Tibial nerve (tissue), 4 donors: ENCODE results near the gene COL6A2. TPM values are rescaled to one million over a fixed set of nuclear protein-coding genes. Genes with fewer than 3 reads are reported as not detected.

Experiments
- DNase-seq, 2 donors: peaks; one replicate each; pipeline ENCODE4 v3.0.0-alpha.2; 2019; ENCODE audit warnings: low spot score in 2 of 2
- H3K27ac ChIP-seq, 4 donors: fragments of 200-600 bp; sonication (generic) in 3 of 4; one replicate each; pipeline ENCODE4 v1.5.1; 2017 to 2019; ENCODE audit warnings: mild to moderate bottlenecking in 1 of 4
- H3K27me3 ChIP-seq, 2 donors: fragments of 200-600 bp; sonication (generic) in 1 of 2; one replicate each; pipeline versions ENCODE4 v1.5.1 to v1.6.0; 2017 to 2019
- H3K36me3 ChIP-seq, 3 donors: fragments of 200-600 bp; sonication (generic); one replicate each; pipeline ENCODE4 v1.5.1; 2018 to 2019
- H3K4me1 ChIP-seq, 4 donors: fragments of 200-600 bp; sonication (generic) in 3 of 4; one replicate each; pipeline ENCODE4 v1.5.1; 2017 to 2019
- H3K4me3 ChIP-seq, 4 donors: fragments of 200-600 bp; sonication (generic) in 3 of 4; one replicate each; pipeline ENCODE4 v1.5.1; 2017 to 2019; ENCODE audit warnings: mild to moderate bottlenecking in 1 of 4, moderate library complexity in 1 of 4
- H3K9me3 ChIP-seq, 4 donors: fragments of 200-600 bp; sonication (generic) in 3 of 4; one replicate each; pipeline ENCODE4 v1.5.1; 2017 to 2019
- EP300 ChIP-seq, 2 donors: sonication (generic); formaldehyde crosslinking; IDR thresholded peaks; one replicate each; pipeline ENCODE4 v1.6.1; 2017; ENCODE audit warnings: antibody characterized with exemption in 2 of 2, mild to moderate bottlenecking in 1 of 2
- POLR2A ChIP-seq, 2 donors: fragments of 450-650 bp; IDR thresholded peaks; one replicate each; pipeline ENCODE4 v1.6.1; 2017; ENCODE audit warnings: antibody characterized with exemption in 2 of 2, mild to moderate bottlenecking in 2 of 2, moderate library complexity in 2 of 2
- WGBS, 2 donors: methylation state at CpG; one replicate each; pipeline ENCODE4 v1.1.5; 2018; 5-methylcytosine and 5-hydroxymethylcytosine counted together
- total RNA-seq, 4 donors: library from RNA; depleted of rRNA; stranded (reverse); fragments of >200 nt; gene quantifications; one replicate each; pipeline ENCODE4 v1.1.0, GENCODE V29; 2016
- TF ChIP-seq, protein P1 (sequence below), 5 experiments: fragments of 200-600 bp in 3 of 5; fragments of 450-650 bp in 2 of 5; sonication (generic) in 3 of 5; IDR thresholded peaks; one replicate each; pipeline ENCODE4 v1.5.1; 2016 to 2019; ENCODE audit warnings: antibody characterized with exemption in 5 of 5, mild to moderate bottlenecking in 3 of 5, moderate library complexity in 2 of 5

The COL6A2 gene
- total RNA-seq, 4 donors from 2014 or later, result 470 to 1,210 (median 744) TPM

DNA sequence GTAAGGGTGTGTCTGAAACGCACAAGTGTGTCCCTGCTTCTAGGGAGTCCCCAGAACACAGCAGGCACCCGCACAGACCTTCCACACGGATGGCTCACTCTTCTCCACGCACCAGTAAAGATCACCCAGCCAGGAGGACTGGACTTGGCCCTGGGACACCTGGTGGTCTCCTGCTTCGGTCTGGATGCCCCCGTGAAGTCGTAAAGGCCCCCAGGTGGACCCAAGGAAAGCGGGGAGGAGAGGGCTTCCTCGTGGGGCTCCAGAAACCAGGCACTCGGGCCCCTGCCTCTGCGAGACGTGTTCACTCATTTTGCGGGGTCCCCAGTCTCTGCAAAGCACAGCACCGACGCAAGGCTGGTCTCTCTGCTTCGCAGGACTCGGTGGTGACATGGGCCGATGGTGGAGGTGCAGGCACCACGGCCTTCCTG lies 20.2 kb upstream of the COL6A2 start:
- Histone ChIP-seq H3K27ac (no peak overlapping the region), H3K27me3 (no peaks in the 10 kb centered on the region), H3K4me3 (no peak overlapping the region), H3K9me3 (no peaks in the 10 kb centered on the region), H3K36me3 (no peaks in the 10 kb centered on the region), H3K4me1 (peaks cover 0 to 19% (median 1%) of the 10 kb centered on the region in 4 donors)
- 93 to 99% methylated on average over 11 to 18 of the region's 19 CpGs for WGBS, 2 donors
- no peak for DNase-seq
- TF ChIP-seq POLR2A (IDR thresholded peaks at IDR 0.05), result no peak
- TF ChIP-seq, protein P1, sequence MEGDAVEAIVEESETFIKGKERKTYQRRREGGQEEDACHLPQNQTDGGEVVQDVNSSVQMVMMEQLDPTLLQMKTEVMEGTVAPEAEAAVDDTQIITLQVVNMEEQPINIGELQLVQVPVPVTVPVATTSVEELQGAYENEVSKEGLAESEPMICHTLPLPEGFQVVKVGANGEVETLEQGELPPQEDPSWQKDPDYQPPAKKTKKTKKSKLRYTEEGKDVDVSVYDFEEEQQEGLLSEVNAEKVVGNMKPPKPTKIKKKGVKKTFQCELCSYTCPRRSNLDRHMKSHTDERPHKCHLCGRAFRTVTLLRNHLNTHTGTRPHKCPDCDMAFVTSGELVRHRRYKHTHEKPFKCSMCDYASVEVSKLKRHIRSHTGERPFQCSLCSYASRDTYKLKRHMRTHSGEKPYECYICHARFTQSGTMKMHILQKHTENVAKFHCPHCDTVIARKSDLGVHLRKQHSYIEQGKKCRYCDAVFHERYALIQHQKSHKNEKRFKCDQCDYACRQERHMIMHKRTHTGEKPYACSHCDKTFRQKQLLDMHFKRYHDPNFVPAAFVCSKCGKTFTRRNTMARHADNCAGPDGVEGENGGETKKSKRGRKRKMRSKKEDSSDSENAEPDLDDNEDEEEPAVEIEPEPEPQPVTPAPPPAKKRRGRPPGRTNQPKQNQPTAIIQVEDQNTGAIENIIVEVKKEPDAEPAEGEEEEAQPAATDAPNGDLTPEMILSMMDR (IDR thresholded peaks at IDR 0.05), result no peak

DNA sequence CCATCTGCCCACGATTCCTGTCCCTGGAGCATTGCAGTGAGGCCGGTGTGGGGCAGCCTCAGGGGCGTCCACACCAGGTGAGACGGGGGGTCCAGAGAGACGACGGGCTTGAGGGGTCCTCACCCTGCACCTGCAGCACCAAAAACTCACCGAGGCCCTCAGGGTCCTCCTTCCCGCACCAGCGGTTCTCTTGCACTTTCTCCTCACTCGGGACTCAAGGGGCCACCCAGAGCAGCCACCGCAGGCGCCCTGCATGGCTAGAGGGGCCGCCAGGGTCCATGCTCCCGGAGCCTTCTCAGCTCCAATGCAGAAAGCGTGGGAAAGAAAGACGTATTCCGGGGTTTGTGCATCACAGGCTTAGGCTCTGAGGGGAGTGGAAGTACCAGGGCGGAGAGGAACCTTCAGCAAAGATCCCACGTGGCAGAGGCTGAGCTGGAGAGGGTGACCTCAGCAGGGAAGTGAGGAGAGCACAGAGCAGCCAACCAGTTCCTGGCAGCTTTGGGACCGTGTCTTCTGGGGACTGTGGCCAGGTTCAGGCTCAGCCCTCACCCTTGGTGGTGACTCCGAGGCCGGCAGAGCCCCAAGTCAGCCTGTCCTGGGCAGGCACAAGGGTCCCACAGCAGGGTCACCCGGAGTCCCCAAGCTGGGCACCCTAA lies 19.5 kb upstream of the COL6A2 start:
- H3K27ac ChIP-seq, result peak overlapping the region in 1 of 4 donors; percentile 60
- no peaks in the 10 kb centered on the region for H3K36me3 ChIP-seq
- 81 to 84% methylated on average over 22 to 23 of the region's 23 CpGs for WGBS, 2 donors
- H3K9me3 ChIP-seq, result no peaks in the 10 kb centered on the region
- DNase-seq, result peak in 1 of 2 donors; percentile 10
- H3K4me1 ChIP-seq, result peaks cover 0 to 24% (median 1%) of the 10 kb centered on the region in 4 donors
- H3K4me3 ChIP-seq, result no peak overlapping the region
- peaks cover 0 to 5% of the 10 kb centered on the region in 2 donors for H3K27me3 ChIP-seq
- no peak for TF ChIP-seq EP300 (IDR thresholded peaks at IDR 0.05)
- TF ChIP-seq POLR2A (IDR thresholded peaks at IDR 0.05), result no peak
- TF ChIP-seq, protein P1 (IDR thresholded peaks at IDR 0.05), result no peak

DNA sequence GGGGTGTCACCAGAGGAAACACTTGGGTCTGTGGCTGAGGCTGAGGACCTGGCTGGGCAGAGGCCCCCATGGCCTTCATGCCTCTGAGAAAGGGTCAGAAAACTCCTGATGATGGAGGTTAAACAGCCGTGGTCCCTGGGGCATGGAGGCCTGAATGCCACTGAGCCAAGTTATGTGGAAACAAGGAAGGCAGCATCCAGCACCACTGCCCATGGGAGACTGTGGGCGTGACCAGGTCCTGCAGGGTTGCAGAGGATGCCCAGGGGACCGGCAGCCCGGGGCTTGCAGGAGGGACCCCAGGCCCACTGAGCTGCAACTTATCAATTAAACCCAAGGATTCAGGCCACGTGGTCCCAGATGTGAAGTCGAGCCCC lies 18.9 kb upstream of the COL6A2 start:
- no peaks in the 10 kb centered on the region for H3K9me3 ChIP-seq
- H3K27ac ChIP-seq, result peak overlapping the region in 1 of 4 donors; percentile 60
- WGBS, 2 donors, result 48 to 66% methylated on average over 5 to 6 of the region's 6 CpGs
- H3K36me3 ChIP-seq, result no peaks in the 10 kb centered on the region
- H3K4me3 ChIP-seq, result no peak overlapping the region
- peaks cover 0 to 6% of the 10 kb centered on the region in 2 donors for H3K27me3 ChIP-seq
- TF ChIP-seq, protein P1 (IDR thresholded peaks at IDR 0.05), result no peak
- no peak for TF ChIP-seq EP300 (IDR thresholded peaks at IDR 0.05)
- TF ChIP-seq POLR2A (IDR thresholded peaks at IDR 0.05), result no peak
- peak in 1 of 2 donors; percentile 27 for DNase-seq
- H3K4me1 ChIP-seq, result peaks cover 0 to 29% (median 1%) of the 10 kb centered on the region in 4 donors

DNA sequence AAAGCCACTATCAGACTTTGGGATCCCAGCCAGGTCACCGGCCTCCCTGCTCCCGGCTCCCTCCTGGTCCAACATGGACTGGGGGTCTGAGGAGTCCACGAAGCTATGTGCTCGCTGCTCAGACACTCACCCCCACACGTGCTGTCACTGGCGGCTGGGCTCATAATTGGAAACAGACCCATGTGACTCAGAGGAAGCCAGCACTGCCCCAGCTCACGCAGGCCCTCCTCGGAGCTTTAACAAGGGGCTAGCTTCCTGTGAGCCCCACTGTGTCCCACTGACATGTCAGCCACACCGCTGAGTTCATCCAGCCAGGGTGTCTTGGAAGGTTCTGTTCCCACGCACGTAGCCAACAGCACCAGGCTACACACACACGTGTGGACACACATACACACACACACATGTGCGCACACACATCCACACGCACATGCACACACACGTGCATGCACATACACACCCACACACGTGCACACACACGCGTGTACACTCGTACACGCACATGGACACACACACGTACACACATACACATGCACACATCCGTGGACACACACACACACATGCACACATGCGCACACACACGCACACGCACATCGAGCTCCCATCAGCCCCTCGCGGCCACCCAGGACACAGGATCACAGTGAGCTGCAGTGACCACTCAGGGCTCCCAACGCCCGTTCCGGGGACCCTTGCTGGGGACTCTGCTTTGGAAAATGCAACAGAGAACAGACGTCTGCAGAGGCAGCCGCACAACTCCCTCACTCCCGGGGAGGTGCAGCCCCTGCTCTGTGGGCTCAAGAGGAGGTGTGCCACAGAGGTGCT lies 18.4 kb upstream of the COL6A2 start:
- TF ChIP-seq, protein P1 (IDR thresholded peaks at IDR 0.05), result no peak
- no peak for TF ChIP-seq EP300 (IDR thresholded peaks at IDR 0.05)
- TF ChIP-seq POLR2A (IDR thresholded peaks at IDR 0.05), result no peak
- no peak overlapping the region for H3K27ac ChIP-seq
- H3K4me3 ChIP-seq, result no peak overlapping the region
- no peaks in the 10 kb centered on the region for H3K36me3 ChIP-seq
- H3K27me3 ChIP-seq, result peaks cover 0 to 11% of the 10 kb centered on the region in 2 donors
- 68 to 73% methylated on average over 32 to 34 of the region's 34 CpGs for WGBS, 2 donors
- peaks cover 0 to 30% (median 1%) of the 10 kb centered on the region in 4 donors for H3K4me1 ChIP-seq
- H3K9me3 ChIP-seq, result no peaks in the 10 kb centered on the region
- peak in 1 of 2 donors; percentile 40 for DNase-seq
